Kidney glomerular epithelial cell (primary cell): ENCODE results near the gene PPARG.
A peak's percentile ranks its signal among the peaks of the same experiment; 100 is the strongest.
"Not testable (repeated sequence)": the region's sequence is repeated elsewhere in the genome, so short reads cannot be mapped to it uniquely, and the experiment has no call there.

Experiments used
- DNase-seq: peaks from one replicate; lab custom pipeline; 2025; lab: John Stamatoyannopoulos, UW

PPARG gene

GRCh38 chr3:12380461-12380860 is 91.6 kb downstream of the PPARG start:
- no peak for DNase-seq

- no peak for DNase-seq
Measured at GRCh38 chr3:12381199-12381598, 92.3 kb downstream of the PPARG start.

- no peak for DNase-seq
Measured at GRCh38 chr3:12383218-12383617, 94.3 kb downstream of the PPARG start.

GRCh38 chr3:12384451-12385233 is 95.8 kb downstream of the PPARG start:
- DNase-seq, result no peak

GRCh38 chr3:12386514-12387291 is 97.8 kb downstream of the PPARG start:
- DNase-seq, result not testable (repeated sequence)

- no peak for DNase-seq
Measured at GRCh38 chr3:12388185-12388584, 99.3 kb downstream of the PPARG start.

- no peak for DNase-seq
Measured at GRCh38 chr3:12392101-12392878, 103.4 kb downstream of the PPARG start.

GRCh38 chr3:12393894-12394293 is 105.0 kb downstream of the PPARG start:
- DNase-seq, result no peak

GRCh38 chr3:12394569-12395271 is 105.8 kb downstream of the PPARG start:
- no peak for DNase-seq

- no peak for DNase-seq
Measured at GRCh38 chr3:12395349-12396012, 106.6 kb downstream of the PPARG start.

GRCh38 chr3:12396471-12396870 is 107.6 kb downstream of the PPARG start:
- DNase-seq, result no peak

- no peak for DNase-seq
Measured at GRCh38 chr3:12399226-12399625, 110.4 kb downstream of the PPARG start.

- peak; percentile 77 for DNase-seq
Measured at GRCh38 chr3:12400616-12401194, 111.8 kb downstream of the PPARG start.

GRCh38 chr3:12401208-12401607 is 112.3 kb downstream of the PPARG start:
- DNase-seq, result no peak

GRCh38 chr3:12405432-12406272 is 116.8 kb downstream of the PPARG start:
- peak; percentile 75 for DNase-seq

- no peak for DNase-seq
Measured at GRCh38 chr3:12408984-12409683, 120.3 kb downstream of the PPARG start.

- no peak for DNase-seq
Measured at GRCh38 chr3:12409684-12410596, 121.1 kb downstream of the PPARG start.

GRCh38 chr3:12413721-12414255 is 124.9 kb downstream of the PPARG start:
- DNase-seq, result no peak
